ENCODE data around the gene B3GAT3. TPM values are rescaled to one million over a fixed set of nuclear protein-coding genes. Genes with fewer than 3 reads are reported as not detected.

The B3GAT3 gene
- total RNA-seq, 1 experiment from 2014 or later: 51.2 TPM

- Histone ChIP-seq H3K9me2 (ENCODE audit: insufficient read depth) (no peaks in the 10 kb centered on the region), H3K27ac (ENCODE audit: low read depth, low read length) (no peak overlapping the region), H3K4me1 (ENCODE audit: control insufficient read depth in 1 of 2, insufficient read depth in 2 of 2, low read length in 2 of 2) (peaks cover 8 to 15% of the 10 kb centered on the region in 2 experiments), H3K9me3 (ENCODE audit: control insufficient read depth in 1 of 2, insufficient read depth in 1 of 2, low read depth in 1 of 2, low read length in 2 of 2) (no peaks in the 10 kb centered on the region), H2AFZ (ENCODE audit: low read depth, low read length, poor library complexity, severe bottlenecking) (no peak overlapping the region), H3K27me3 (ENCODE audit: insufficient read depth, low read length) (no peaks in the 10 kb centered on the region), H3K4me2 (ENCODE audit: low read length) (no peak overlapping the region), H3K36me3 (ENCODE audit: control insufficient read depth in 1 of 2, insufficient read depth in 2 of 2, low read length in 2 of 2) (peaks cover 22 to 41% of the 10 kb centered on the region in 2 experiments), H3K79me2 (ENCODE audit: insufficient read depth, low read length) (peaks cover 15% of the 10 kb centered on the region), H4K20me1 (ENCODE audit: insufficient read depth) (no peaks in the 10 kb centered on the region; the same call in 1 of the 2 replicates), H3K4me3 (replicated peaks in 1 of 2; ENCODE audit: low read depth in 1 of 2, low read length in 2 of 2) (no peak overlapping the region), H3K9ac (ENCODE audit: low read length) (no peak overlapping the region)
- no peak for ATAC-seq
- intact Hi-C loops (cut with micrococcal nuclease): no loop called here
- no peak for DNase-seq (ENCODE audit: low read depth, low spot score)
- RAD21 ChIA-PET (ENCODE audit: low non-redundant PET in 1 of 2, low total read pairs in 2 of 2, uncharacterized antibody in 2 of 2, unreplicated experiment in 2 of 2): interaction anchor here in 1 of 2 experiments (1.0 kb wide), 1 partner anchor 24 kb away, joined by 6 read pairs; the partner anchor contains the start of gene MTA2
- POLR2A ChIA-PET: no interaction called here
- BruUV-seq (replicated peaks): no TSS peak
- CTCF ChIA-PET: interaction anchor here (1.6 kb wide), 1 partner anchor 17 kb away, joined by 3 read pairs; no protein-coding TSS in a partner anchor
- TF ChIP-seq CEBPB (IDR thresholded peaks at IDR 0.05; ENCODE audit: low read depth) (no peak), MAX (IDR thresholded peaks at IDR 0.05) (no peak), SRF (IDR thresholded peaks at IDR 0.05; ENCODE audit: low read depth) (no peak), ZBTB33 (IDR thresholded peaks at IDR 0.05; ENCODE audit: extremely low read depth, insufficient replicate concordance, low read length) (no peak), ELF1 (IDR thresholded peaks at IDR 0.05; ENCODE audit: borderline replicate concordance, low read depth) (no peak), SIN3A (IDR thresholded peaks at IDR 0.05; ENCODE audit: low read depth) (no peak), POLR2A (IDR thresholded peaks at IDR 0.05; ENCODE audit: borderline replicate concordance, extremely low read depth, insufficient read depth, insufficient read length) (no peak), POLR2AphosphoS5 (IDR thresholded peaks at IDR 0.05; ENCODE audit: low read depth, low read length) (no peak), YY1 (IDR thresholded peaks at IDR 0.05; ENCODE audit: extremely low read depth, insufficient replicate concordance, low read depth, low read length) (no peak), SP1 (IDR thresholded peaks at IDR 0.05; ENCODE audit: low read depth) (no peak), ATF3 (IDR thresholded peaks at IDR 0.05) (no peak), EZH2 (IDR thresholded peaks at IDR 0.05) (no peak), EZH2phosphoT487 (IDR thresholded peaks at IDR 0.05; ENCODE audit: borderline replicate concordance) (no peak), RAD21 (IDR thresholded peaks at IDR 0.05; ENCODE audit: low read depth) (no peak), REST (IDR thresholded peaks at IDR 0.05; ENCODE audit: low read depth) (no peak), ZFX (IDR thresholded peaks at IDR 0.05) (no peak)
Observed at GRCh38 chr11:62577046-62577714, 44.6 kb downstream of the B3GAT3 start.
